Panc1 (cell line): ENCODE data around the gene MOV10. TPM values are rescaled to one million over a fixed set of nuclear protein-coding genes. Genes with fewer than 3 reads are reported as not detected.
A peak's percentile ranks its signal among the peaks of the same experiment; 100 is the strongest.

Experiments used
- ATAC-seq: fragments of 200-7000 bp; cut with Tn5 transposase; 2 replicates; pipeline ENCODE4 v1.9.1; 2020; ENCODE audit warnings: mild to moderate bottlenecking, moderate library complexity
- Bru-seq: library from RNA; stranded (reverse); fragments of 400-500 nt; gene quantifications from one replicate; lab custom pipeline; 2021; lab: Mats Ljungman, UMichigan
- BruChase-seq, 2 experiments: library from RNA; stranded (reverse); fragments of 400-500 nt; gene quantifications; one replicate each; lab custom pipeline; 2021; lab: Mats Ljungman, UMichigan
- BruUV-seq: library from RNA; stranded (reverse); fragments of 400-500 nt; replicated peaks from 2 replicates; lab custom pipeline; 2021; lab: Mats Ljungman, UMichigan
- CTCF ChIA-PET: fragments of 300-600 bp; sonication (Branson Sonifier 250); formaldehyde crosslinking; loops from one replicate; lab custom pipeline; 2022; ENCODE audit warnings: antibody characterized with exemption; lab: Charles Lee
- POLR2A ChIA-PET: fragments of 300-600 bp; sonication (Branson Sonifier 250); formaldehyde crosslinking; loops from one replicate; lab custom pipeline; 2022; ENCODE audit warnings: antibody characterized with exemption; lab: Charles Lee
- DNase-seq: peaks from one replicate; pipeline ENCODE4 v3.0.0-alpha.2; 2010; ENCODE audit warnings: low read depth, low spot score
- H3K27ac ChIP-seq: 2 replicates; pipeline ENCODE4 v1.5.1; 2011; ENCODE audit warnings: mild to moderate bottlenecking, low read length, inconsistent platforms
- H3K27me3 ChIP-seq: fragments of 200-500 bp; sonication (Bioruptor generic); 2 replicates; pipeline ENCODE4 v1.6.0; 2014; ENCODE audit warnings: low read length, inconsistent platforms; ENCODE audit not compliant: control insufficient read depth, insufficient read depth
- H3K36me3 ChIP-seq: fragments of 200-500 bp; sonication (Bioruptor generic); 2 replicates; pipeline ENCODE4 v1.5.1; 2014; ENCODE audit warnings: inconsistent platforms, mild to moderate bottlenecking, low read length, moderate library complexity; ENCODE audit not compliant: control insufficient read depth, insufficient read depth
- H3K4me1 ChIP-seq: 2 replicates; pipeline ENCODE4 v1.5.1; 2011; ENCODE audit warnings: inconsistent platforms, mild to moderate bottlenecking, low read length, moderate library complexity; ENCODE audit not compliant: control insufficient read depth, insufficient read depth
- H3K4me3 ChIP-seq, 2 experiments: 2 replicates each; pipeline ENCODE4 v1.5.1; 2011 to 2012; ENCODE audit warnings: low read depth in 2 of 2, low read length in 2 of 2, mild to moderate bottlenecking in 2 of 2, inconsistent platforms in 1 of 2, moderate library complexity in 1 of 2
- H3K9me3 ChIP-seq: fragments of 200-500 bp; sonication (Bioruptor generic); 2 replicates; pipeline ENCODE4 v1.5.1; 2014; ENCODE audit warnings: low read depth, mild to moderate bottlenecking, inconsistent platforms, low read length, moderate library complexity; ENCODE audit not compliant: control insufficient read depth, insufficient read depth
- POLR2AphosphoS5 ChIP-seq: IDR thresholded peaks from 2 replicates; pipeline ENCODE4 v1.6.1; 2012; ENCODE audit warnings: mild to moderate bottlenecking, low read depth, low read length, moderate library complexity
- SIN3A ChIP-seq: IDR thresholded peaks from 2 replicates; pipeline ENCODE4 v1.6.1; 2012; ENCODE audit warnings: low read depth, mild to moderate bottlenecking, low read length, moderate library complexity, borderline replicate concordance; ENCODE audit not compliant: insufficient read depth
- TCF7L2 ChIP-seq: IDR thresholded peaks from 2 replicates; pipeline ENCODE4 v1.6.1; 2011; ENCODE audit warnings: mild to moderate bottlenecking, low read depth, low read length, inconsistent platforms
- in situ Hi-C: cut with HindIII; loops from 2 replicates; pipeline ENCODE4 v1.10.0; 2016; ENCODE audit warnings: low sequenced_read_pairs, low pct_unique_long_range_greater_than_20kb
- intact Hi-C: fragments of 100-400 bp; cut with micrococcal nuclease; formaldehyde crosslinking; loops from one replicate; pipeline ENCODE4 v1.10.0; 2022; ENCODE audit not compliant: unreplicated experiment
- long read RNA-seq: library from polyadenylated mRNA; unstranded; transcript quantifications from one replicate; pipeline ENCODE4 v2.0.0, GENCODE V29; 2021; ENCODE audit not compliant: unreplicated experiment
- polyA plus RNA-seq: library from polyadenylated mRNA; unstranded; fragments of >200 nt; gene quantifications from one replicate; pipeline ENCODE4 v1.2.1, GENCODE V29; 2012; ENCODE audit warnings: missing spikeins; ENCODE audit not compliant: insufficient read length
- total RNA-seq: library from RNA; stranded (reverse); gene quantifications from one replicate; pipeline ENCODE4 v1.2.1, GENCODE V29; 2021; ENCODE audit not compliant: unreplicated experiment
- TF ChIP-seq, protein P1 (sequence below), 2 experiments: IDR thresholded peaks; 2 replicates each; pipeline ENCODE4 v1.6.1; 2011 to 2012; ENCODE audit warnings: low read depth in 2 of 2, control low read depth in 1 of 2, low read length in 1 of 2, mild to moderate bottlenecking in 1 of 2, moderate library complexity in 1 of 2; ENCODE audit not compliant: insufficient read depth in 1 of 2
- TF ChIP-seq, protein P2 (sequence below): fragments of 450-650 bp; IDR thresholded peaks from 2 replicates; pipeline ENCODE4 v1.5.1; 2017; ENCODE audit warnings: mild to moderate bottlenecking

MOV10 gene, protein sequence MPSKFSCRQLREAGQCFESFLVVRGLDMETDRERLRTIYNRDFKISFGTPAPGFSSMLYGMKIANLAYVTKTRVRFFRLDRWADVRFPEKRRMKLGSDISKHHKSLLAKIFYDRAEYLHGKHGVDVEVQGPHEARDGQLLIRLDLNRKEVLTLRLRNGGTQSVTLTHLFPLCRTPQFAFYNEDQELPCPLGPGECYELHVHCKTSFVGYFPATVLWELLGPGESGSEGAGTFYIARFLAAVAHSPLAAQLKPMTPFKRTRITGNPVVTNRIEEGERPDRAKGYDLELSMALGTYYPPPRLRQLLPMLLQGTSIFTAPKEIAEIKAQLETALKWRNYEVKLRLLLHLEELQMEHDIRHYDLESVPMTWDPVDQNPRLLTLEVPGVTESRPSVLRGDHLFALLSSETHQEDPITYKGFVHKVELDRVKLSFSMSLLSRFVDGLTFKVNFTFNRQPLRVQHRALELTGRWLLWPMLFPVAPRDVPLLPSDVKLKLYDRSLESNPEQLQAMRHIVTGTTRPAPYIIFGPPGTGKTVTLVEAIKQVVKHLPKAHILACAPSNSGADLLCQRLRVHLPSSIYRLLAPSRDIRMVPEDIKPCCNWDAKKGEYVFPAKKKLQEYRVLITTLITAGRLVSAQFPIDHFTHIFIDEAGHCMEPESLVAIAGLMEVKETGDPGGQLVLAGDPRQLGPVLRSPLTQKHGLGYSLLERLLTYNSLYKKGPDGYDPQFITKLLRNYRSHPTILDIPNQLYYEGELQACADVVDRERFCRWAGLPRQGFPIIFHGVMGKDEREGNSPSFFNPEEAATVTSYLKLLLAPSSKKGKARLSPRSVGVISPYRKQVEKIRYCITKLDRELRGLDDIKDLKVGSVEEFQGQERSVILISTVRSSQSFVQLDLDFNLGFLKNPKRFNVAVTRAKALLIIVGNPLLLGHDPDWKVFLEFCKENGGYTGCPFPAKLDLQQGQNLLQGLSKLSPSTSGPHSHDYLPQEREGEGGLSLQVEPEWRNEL
- 106 TPM for total RNA-seq
- 88.0 TPM for polyA plus RNA-seq
- percentile 79 among the genes with signal in this experiment for Bru-seq, nascent RNA
- percentile 82 among the genes with signal in this experiment for BruChase-seq, experiment 1, labeled RNA remaining after a 2-hour chase
- BruChase-seq, experiment 2, labeled RNA remaining after a 6-hour chase: percentile 84 among the genes with signal in this experiment
- long read RNA-seq, transcript MOV10-204 (21 exons, 3,641 nt): minor isoform, 12 of 153 reads
- long read RNA-seq, transcript MOV10-203 (21 exons, 3,552 nt): major isoform, 37 of 153 reads
- long read RNA-seq, transcript MOV10-201 (20 exons, 3,383 nt): minor isoform, 15 of 153 reads
- long read RNA-seq, partial matches to known transcripts: 45 of 153 reads
- long read RNA-seq, other reads (novel, unspliced or antisense): 44 of 153 reads

DNA sequence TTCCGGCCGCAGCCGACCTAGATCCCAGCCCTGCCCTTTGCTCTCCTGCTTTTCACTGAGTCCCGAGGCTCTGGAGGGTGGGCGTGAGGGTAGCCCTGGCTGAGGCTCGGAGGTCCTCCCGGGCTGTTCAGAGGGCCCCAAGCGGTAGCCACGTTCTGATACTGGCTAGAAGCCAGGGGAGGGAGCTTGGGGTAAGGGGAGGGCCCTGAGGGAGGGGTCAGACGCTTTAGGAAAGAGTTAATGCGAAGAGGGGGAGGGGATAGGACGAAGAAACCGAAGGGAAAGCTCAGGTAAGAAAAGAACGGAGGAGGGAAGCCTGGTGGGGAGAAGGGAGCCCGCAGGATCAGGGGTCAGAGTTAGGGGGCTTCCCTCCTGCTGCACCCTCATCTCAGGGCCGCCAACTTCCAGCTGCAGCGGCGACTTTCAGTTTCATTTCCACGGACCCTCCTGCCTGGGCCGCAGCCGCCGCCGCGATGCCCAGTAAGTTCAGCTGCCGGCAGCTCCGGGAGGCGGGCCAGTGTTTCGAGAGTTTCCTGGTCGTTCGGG is at the start of gene MOV10:
Gene MOV10, plus strand, starts transcription at position 220 of the 546 bp plus-strand sequence. Its CDS starts 254 bp downstream, at position 474.
- CTCF ChIA-PET: no interaction called here
- no TSS peak for BruUV-seq
- peak; percentile 87 for ATAC-seq
- Histone ChIP-seq H3K4me3 (peak within 1 kb of the TSS; percentile 73 to 79), H3K9me3 (no peaks in the 10 kb centered on the region), H3K4me1 (peaks cover 24% of the 10 kb centered on the region), H3K36me3 (no peaks in the 10 kb centered on the region; the same call in 1 of the 2 replicates), H3K27ac (peak within 1 kb of the TSS; percentile 84), H3K27me3 (no peaks in the 10 kb centered on the region)
- POLR2A ChIA-PET: interaction anchor here (0.6 kb wide), 1 partner anchor 14 kb away, joined by 5 read pairs; no protein-coding TSS in a partner anchor
- TF ChIP-seq, protein P1, sequence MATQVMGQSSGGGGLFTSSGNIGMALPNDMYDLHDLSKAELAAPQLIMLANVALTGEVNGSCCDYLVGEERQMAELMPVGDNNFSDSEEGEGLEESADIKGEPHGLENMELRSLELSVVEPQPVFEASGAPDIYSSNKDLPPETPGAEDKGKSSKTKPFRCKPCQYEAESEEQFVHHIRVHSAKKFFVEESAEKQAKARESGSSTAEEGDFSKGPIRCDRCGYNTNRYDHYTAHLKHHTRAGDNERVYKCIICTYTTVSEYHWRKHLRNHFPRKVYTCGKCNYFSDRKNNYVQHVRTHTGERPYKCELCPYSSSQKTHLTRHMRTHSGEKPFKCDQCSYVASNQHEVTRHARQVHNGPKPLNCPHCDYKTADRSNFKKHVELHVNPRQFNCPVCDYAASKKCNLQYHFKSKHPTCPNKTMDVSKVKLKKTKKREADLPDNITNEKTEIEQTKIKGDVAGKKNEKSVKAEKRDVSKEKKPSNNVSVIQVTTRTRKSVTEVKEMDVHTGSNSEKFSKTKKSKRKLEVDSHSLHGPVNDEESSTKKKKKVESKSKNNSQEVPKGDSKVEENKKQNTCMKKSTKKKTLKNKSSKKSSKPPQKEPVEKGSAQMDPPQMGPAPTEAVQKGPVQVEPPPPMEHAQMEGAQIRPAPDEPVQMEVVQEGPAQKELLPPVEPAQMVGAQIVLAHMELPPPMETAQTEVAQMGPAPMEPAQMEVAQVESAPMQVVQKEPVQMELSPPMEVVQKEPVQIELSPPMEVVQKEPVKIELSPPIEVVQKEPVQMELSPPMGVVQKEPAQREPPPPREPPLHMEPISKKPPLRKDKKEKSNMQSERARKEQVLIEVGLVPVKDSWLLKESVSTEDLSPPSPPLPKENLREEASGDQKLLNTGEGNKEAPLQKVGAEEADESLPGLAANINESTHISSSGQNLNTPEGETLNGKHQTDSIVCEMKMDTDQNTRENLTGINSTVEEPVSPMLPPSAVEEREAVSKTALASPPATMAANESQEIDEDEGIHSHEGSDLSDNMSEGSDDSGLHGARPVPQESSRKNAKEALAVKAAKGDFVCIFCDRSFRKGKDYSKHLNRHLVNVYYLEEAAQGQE (IDR thresholded peaks at IDR 0.05; ENCODE audit: insufficient read depth in 1 of 2, low read depth in 2 of 2, low read length in 1 of 2): no peak
- TF ChIP-seq POLR2AphosphoS5 (peak; percentile 63), TCF7L2 (no peak), SIN3A (0 out of 2 replicates have a peak, but pooled peaks have one; percentile 27)
- TF ChIP-seq, protein P2, sequence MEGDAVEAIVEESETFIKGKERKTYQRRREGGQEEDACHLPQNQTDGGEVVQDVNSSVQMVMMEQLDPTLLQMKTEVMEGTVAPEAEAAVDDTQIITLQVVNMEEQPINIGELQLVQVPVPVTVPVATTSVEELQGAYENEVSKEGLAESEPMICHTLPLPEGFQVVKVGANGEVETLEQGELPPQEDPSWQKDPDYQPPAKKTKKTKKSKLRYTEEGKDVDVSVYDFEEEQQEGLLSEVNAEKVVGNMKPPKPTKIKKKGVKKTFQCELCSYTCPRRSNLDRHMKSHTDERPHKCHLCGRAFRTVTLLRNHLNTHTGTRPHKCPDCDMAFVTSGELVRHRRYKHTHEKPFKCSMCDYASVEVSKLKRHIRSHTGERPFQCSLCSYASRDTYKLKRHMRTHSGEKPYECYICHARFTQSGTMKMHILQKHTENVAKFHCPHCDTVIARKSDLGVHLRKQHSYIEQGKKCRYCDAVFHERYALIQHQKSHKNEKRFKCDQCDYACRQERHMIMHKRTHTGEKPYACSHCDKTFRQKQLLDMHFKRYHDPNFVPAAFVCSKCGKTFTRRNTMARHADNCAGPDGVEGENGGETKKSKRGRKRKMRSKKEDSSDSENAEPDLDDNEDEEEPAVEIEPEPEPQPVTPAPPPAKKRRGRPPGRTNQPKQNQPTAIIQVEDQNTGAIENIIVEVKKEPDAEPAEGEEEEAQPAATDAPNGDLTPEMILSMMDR: no peak
- DNase-seq: peak; percentile 20
- in situ Hi-C loops (no loop called here), intact Hi-C loops (no loop called here)

DNA sequence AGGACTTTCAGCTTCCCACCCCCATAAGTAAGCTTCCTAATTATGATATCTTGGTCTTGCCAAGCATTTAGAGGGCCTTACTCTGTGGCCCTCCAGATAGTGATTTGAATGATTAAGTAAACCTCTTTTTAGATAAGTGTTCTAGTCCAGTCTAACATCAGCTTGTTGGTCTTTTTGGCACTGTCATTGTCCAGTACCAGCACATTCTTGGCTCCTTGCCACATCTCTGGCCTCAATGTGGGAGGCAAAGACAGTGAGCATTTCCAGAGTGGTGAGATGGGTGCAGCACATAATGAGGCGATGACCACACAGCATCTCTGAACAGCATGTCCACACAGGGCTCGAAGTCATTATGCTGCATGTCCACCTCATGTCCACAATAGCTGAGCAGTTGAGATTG is 48.8 kb upstream of the MOV10 start:
- no peak for ATAC-seq
- H3K27me3 ChIP-seq: no peaks in the 10 kb centered on the region
- H3K27ac ChIP-seq: peak overlapping the region; percentile 39; the same call in 1 of the 2 replicates
- H3K36me3 ChIP-seq: peaks cover 4% of the 10 kb centered on the region; the same call in 1 of the 2 replicates
- no peak for DNase-seq
- no peaks in the 10 kb centered on the region for H3K9me3 ChIP-seq
- in situ Hi-C loops: no loop called here
- peaks cover 21% of the 10 kb centered on the region for H3K4me1 ChIP-seq
- no TSS peak for BruUV-seq
- ChIA-PET POLR2A (no interaction called here), CTCF (no interaction called here)
- H3K4me3 ChIP-seq: no peak overlapping the region
- intact Hi-C loops: no loop called here
- no peak for TF ChIP-seq TCF7L2
- TF ChIP-seq, protein P1 (IDR thresholded peaks at IDR 0.05; ENCODE audit: insufficient read depth in 1 of 2, low read depth in 2 of 2, low read length in 1 of 2): no peak
